HG02938 (cell line): ENCODE data around the gene CYB561A3.

Source experiments
- ATAC-seq: cut with Tn5 transposase; IDR thresholded peaks from one replicate; pipeline ENCODE4 v1.9.1; 2021; ENCODE audit warnings: mild to moderate bottlenecking, moderate library complexity; ENCODE audit not compliant: unreplicated experiment

CYB561A3 gene

GRCh38 chr11:61369372-61370348 is 8.0 kb upstream of the CYB561A3 start:
- ATAC-seq: no peak

- no peak for ATAC-seq
Observed at GRCh38 chr11:61368646-61369045, 7.0 kb upstream of the CYB561A3 start.

GRCh38 chr11:61367406-61367805 is 5.7 kb upstream of the CYB561A3 start:
- no peak for ATAC-seq

- ATAC-seq: no peak
Observed at GRCh38 chr11:61364012-61364675, 2.5 kb upstream of the CYB561A3 start.

GRCh38 chr11:61362542-61362875 is 827 bp upstream of the CYB561A3 start:
- no peak for ATAC-seq

- no peak for ATAC-seq
Observed at GRCh38 chr11:61361237-61361740, 393 bp downstream of the CYB561A3 start.

- no peak for ATAC-seq
Observed at GRCh38 chr11:61359516-61359915, 2.2 kb downstream of the CYB561A3 start.

GRCh38 chr11:61358566-61358965 is 3.1 kb downstream of the CYB561A3 start:
- ATAC-seq: no peak

- no peak for ATAC-seq
Observed at GRCh38 chr11:61357894-61358239, 3.8 kb downstream of the CYB561A3 start.

GRCh38 chr11:61357233-61357893 is 4.3 kb downstream of the CYB561A3 start:
- no peak for ATAC-seq

- no peak for ATAC-seq
Observed at GRCh38 chr11:61356706-61357105, 5.0 kb downstream of the CYB561A3 start.

GRCh38 chr11:61354208-61354607 is 7.5 kb downstream of the CYB561A3 start:
- no peak for ATAC-seq

- no peak for ATAC-seq
Observed at GRCh38 chr11:61353131-61354067, 8.3 kb downstream of the CYB561A3 start.

- ATAC-seq: no peak
Observed at GRCh38 chr11:61352038-61352437, 9.6 kb downstream of the CYB561A3 start.

- no peak for ATAC-seq
Observed at GRCh38 chr11:61350803-61351202, 10.9 kb downstream of the CYB561A3 start.

- no peak for ATAC-seq
Observed at GRCh38 chr11:61350336-61350735, 11.3 kb downstream of the CYB561A3 start.

GRCh38 chr11:61349916-61350315 is 11.8 kb downstream of the CYB561A3 start:
- ATAC-seq: no peak

- no peak for ATAC-seq
Observed at GRCh38 chr11:61349189-61349751, 12.4 kb downstream of the CYB561A3 start.

GRCh38 chr11:61347916-61348461 is 13.7 kb downstream of the CYB561A3 start:
- no peak for ATAC-seq
